KOPT-K1 (cell line): ENCODE measurements around the gene SRSF2.
"Not testable (repeated sequence)": the region's sequence is repeated elsewhere in the genome, so short reads cannot be mapped to it uniquely, and the experiment has no call there.

ENCODE experiments used
- H3K27ac ChIP-seq: fragments of 200-600 bp; sonication (generic); 2 replicates; pipeline ENCODE4 v1.5.1; 2016; ENCODE audit warnings: antibody characterized with exemption, mild to moderate bottlenecking, low read depth, low read length; ENCODE audit not compliant: poor library complexity, severe bottlenecking
- H3K36me3 ChIP-seq: fragments of 200-600 bp; sonication (generic); 2 replicates; pipeline ENCODE4 v1.5.1; 2017; ENCODE audit warnings: antibody characterized with exemption, mild to moderate bottlenecking, low read length, moderate library complexity; ENCODE audit not compliant: insufficient read depth
- H3K9me3 ChIP-seq: fragments of 200-600 bp; sonication (generic); 2 replicates; pipeline ENCODE4 v1.5.1; 2017; ENCODE audit warnings: antibody characterized with exemption, low read length, mild to moderate bottlenecking; ENCODE audit not compliant: insufficient read depth, poor library complexity, severe bottlenecking

SRSF2 gene

GRCh38 chr17:76702941-76703637, 34.0 kb downstream of the SRSF2 start:
- Histone ChIP-seq H3K27ac (no peak overlapping the region), H3K36me3 (no peaks in the 10 kb centered on the region), H3K9me3 (no peaks in the 10 kb centered on the region)

- H3K36me3 ChIP-seq, result no peaks in the 10 kb centered on the region
- H3K9me3 ChIP-seq, result no peaks in the 10 kb centered on the region
- H3K27ac ChIP-seq, result no peak overlapping the region
Measured at GRCh38 chr17:76702076-76702475, 35.1 kb downstream of the SRSF2 start.

- H3K27ac ChIP-seq, result no peak overlapping the region
- no peaks in the 10 kb centered on the region for H3K9me3 ChIP-seq
- H3K36me3 ChIP-seq, result no peaks in the 10 kb centered on the region
Measured at GRCh38 chr17:76701471-76701967, 35.6 kb downstream of the SRSF2 start.

- no peaks in the 10 kb centered on the region for H3K36me3 ChIP-seq
- no peak overlapping the region for H3K27ac ChIP-seq
Measured at GRCh38 chr17:76700617-76701470, 36.3 kb downstream of the SRSF2 start.

GRCh38 chr17:76700270-76700616, 36.9 kb downstream of the SRSF2 start:
- Histone ChIP-seq H3K9me3 (no peaks in the 10 kb centered on the region), H3K27ac (no peak overlapping the region), H3K36me3 (no peaks in the 10 kb centered on the region)

More at GRCh38 chr17:76700617-76701470, 36.3 kb downstream of the SRSF2 start:
- no peaks in the 10 kb centered on the region for H3K9me3 ChIP-seq

- H3K36me3 ChIP-seq, H3K9me3 ChIP-seq, H3K27ac ChIP-seq: not testable (repeated sequence)
Measured at GRCh38 chr17:76698466-76698977, 38.6 kb downstream of the SRSF2 start.

GRCh38 chr17:76697702-76698465, 39.2 kb downstream of the SRSF2 start:
- H3K27ac ChIP-seq, result no peak overlapping the region
- H3K36me3 ChIP-seq, result no peaks in the 10 kb centered on the region
- H3K9me3 ChIP-seq, result no peaks in the 10 kb centered on the region

- Histone ChIP-seq H3K36me3 (no peaks in the 10 kb centered on the region), H3K27ac (no peak overlapping the region), H3K9me3 (no peaks in the 10 kb centered on the region)
Measured at GRCh38 chr17:76696763-76697701, 40.1 kb downstream of the SRSF2 start.

- H3K36me3 ChIP-seq, result no peaks in the 10 kb centered on the region
- no peak overlapping the region for H3K27ac ChIP-seq
- no peaks in the 10 kb centered on the region for H3K9me3 ChIP-seq
Measured at GRCh38 chr17:76695059-76695831, 41.9 kb downstream of the SRSF2 start.

GRCh38 chr17:76691379-76692191, 45.5 kb downstream of the SRSF2 start:
- Histone ChIP-seq H3K9me3 (no peaks in the 10 kb centered on the region), H3K27ac (no peak overlapping the region), H3K36me3 (no peaks in the 10 kb centered on the region)

GRCh38 chr17:76690596-76691280, 46.4 kb downstream of the SRSF2 start:
- no peaks in the 10 kb centered on the region for H3K36me3 ChIP-seq
- H3K9me3 ChIP-seq, result no peaks in the 10 kb centered on the region
- no peak overlapping the region for H3K27ac ChIP-seq

GRCh38 chr17:76689859-76690258, 47.3 kb downstream of the SRSF2 start:
- Histone ChIP-seq H3K27ac (no peak overlapping the region), H3K9me3 (no peaks in the 10 kb centered on the region), H3K36me3 (no peaks in the 10 kb centered on the region)
